ENCODE results near the gene TOR1A. TPM values are rescaled to one million over a fixed set of nuclear protein-coding genes. Genes with fewer than 3 reads are reported as not detected.
"Not testable (repeated sequence)": the region's sequence is repeated elsewhere in the genome, so short reads cannot be mapped to it uniquely, and the experiment has no call there.

Gene TOR1A
- total and polyA plus RNA-seq, 4 donors: 24.2 to 46.0 (median 34.3) TPM

DNA sequence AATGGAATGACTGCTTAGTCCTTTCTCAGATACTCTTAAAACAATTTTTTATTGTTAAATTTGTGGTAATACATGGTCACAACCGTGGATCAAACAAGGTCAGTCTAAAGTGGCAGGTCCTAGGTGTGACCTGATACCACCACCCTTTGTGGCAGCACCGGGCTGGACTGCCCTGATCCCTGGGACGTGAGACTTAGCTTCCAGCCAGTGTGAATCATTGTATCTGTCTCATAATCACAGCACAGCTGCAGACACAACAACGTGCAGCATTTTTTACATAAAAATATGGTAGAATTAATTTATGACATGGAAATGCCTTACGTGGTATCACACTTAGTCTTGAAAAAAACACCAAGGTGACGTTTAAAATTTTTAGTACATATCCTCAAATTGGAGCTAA lies 13.1 kb downstream of the TOR1A start:
- H3K9me3 ChIP-seq (ENCODE audit: control insufficient read depth, insufficient read depth, low read length): no peaks in the 10 kb centered on the region
- peaks cover 74% of the 10 kb centered on the region for H3K36me3 ChIP-seq (ENCODE audit: control insufficient read depth, insufficient read depth, low read length)
- WGBS (ENCODE audit: insufficient coverage): 80% methylated on average over 1 of the region's 6 CpGs
- H3K4me1 ChIP-seq (ENCODE audit: control insufficient read depth, insufficient read depth, low read length): peaks cover 9% of the 10 kb centered on the region
- no peak overlapping the region for H3K4me3 ChIP-seq (ENCODE audit: low read depth, low read length)
- no peak overlapping the region for H3K27ac ChIP-seq (ENCODE audit: low read depth, low read length)
- DNase-seq (ENCODE audit: low read depth in 4 of 6, low spot score in 6 of 6): no peak
- H3K27me3 ChIP-seq (ENCODE audit: control insufficient read depth, insufficient read depth, low read length): no peaks in the 10 kb centered on the region

DNA sequence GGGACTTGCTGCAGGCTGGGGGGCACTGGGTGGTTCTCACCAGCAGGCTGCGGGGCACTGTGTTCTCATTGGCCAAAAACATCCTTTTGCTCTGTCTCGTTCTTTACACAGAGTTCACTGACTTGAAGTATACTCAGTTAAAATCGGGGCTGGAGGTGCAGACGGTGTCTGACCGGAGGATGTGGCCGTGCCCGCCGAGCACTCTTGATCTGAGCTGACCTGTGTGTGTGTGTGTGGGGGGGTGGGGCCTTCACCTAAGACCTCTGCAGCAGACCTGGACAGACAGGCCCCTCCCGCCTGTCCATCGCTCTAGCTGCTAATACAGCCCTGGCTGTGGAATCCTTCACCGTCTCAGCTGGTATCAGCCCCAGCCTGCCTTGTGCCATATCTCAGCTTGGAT lies 13.8 kb downstream of the TOR1A start:
- WGBS (ENCODE audit: insufficient coverage): 87% methylated on average over 9 of the region's 11 CpGs
- peaks cover 9% of the 10 kb centered on the region for H3K4me1 ChIP-seq (ENCODE audit: control insufficient read depth, insufficient read depth, low read length)
- no peak overlapping the region for H3K4me3 ChIP-seq (ENCODE audit: low read depth, low read length)
- DNase-seq (ENCODE audit: low read depth in 4 of 6, low spot score in 6 of 6): no peak
- no peaks in the 10 kb centered on the region for H3K9me3 ChIP-seq (ENCODE audit: control insufficient read depth, insufficient read depth, low read length)
- no peak overlapping the region for H3K27ac ChIP-seq (ENCODE audit: low read depth, low read length)
- H3K36me3 ChIP-seq (ENCODE audit: control insufficient read depth, insufficient read depth, low read length): peaks cover 71% of the 10 kb centered on the region
- no peaks in the 10 kb centered on the region for H3K27me3 ChIP-seq (ENCODE audit: control insufficient read depth, insufficient read depth, low read length)

DNA sequence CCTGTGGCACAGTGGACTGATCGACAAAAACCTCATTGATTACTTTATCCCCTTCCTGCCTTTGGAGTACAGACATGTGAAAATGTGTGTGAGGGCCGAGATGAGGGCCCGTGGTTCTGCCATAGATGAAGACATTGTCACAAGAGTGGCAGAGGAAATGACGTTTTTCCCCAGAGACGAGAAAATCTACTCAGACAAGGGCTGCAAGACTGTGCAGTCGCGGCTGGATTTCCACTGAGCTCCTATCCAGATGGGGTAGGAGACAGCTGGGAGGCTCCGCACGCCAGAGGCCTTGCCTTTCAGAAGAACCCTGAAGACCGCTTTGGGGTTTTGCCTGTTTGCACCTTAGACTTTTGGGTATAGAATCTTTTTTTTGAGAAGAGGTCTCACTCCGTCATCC lies 14.6 kb downstream of the TOR1A start:
- H3K27ac ChIP-seq (ENCODE audit: low read depth, low read length): no peak overlapping the region
- no peaks in the 10 kb centered on the region for H3K27me3 ChIP-seq (ENCODE audit: control insufficient read depth, insufficient read depth, low read length)
- no peaks in the 10 kb centered on the region for H3K9me3 ChIP-seq (ENCODE audit: control insufficient read depth, insufficient read depth, low read length)
- peaks cover 66% of the 10 kb centered on the region for H3K36me3 ChIP-seq (ENCODE audit: control insufficient read depth, insufficient read depth, low read length)
- peaks cover 10% of the 10 kb centered on the region for H3K4me1 ChIP-seq (ENCODE audit: control insufficient read depth, insufficient read depth, low read length)
- peak in 2 of 6 donors; percentile 7 to 33 for DNase-seq (ENCODE audit: low read depth in 4 of 6, low spot score in 6 of 6)
- H3K4me3 ChIP-seq (ENCODE audit: low read depth, low read length): no peak overlapping the region
- 60% methylated on average over 10 of the region's 11 CpGs for WGBS (ENCODE audit: insufficient coverage)

DNA sequence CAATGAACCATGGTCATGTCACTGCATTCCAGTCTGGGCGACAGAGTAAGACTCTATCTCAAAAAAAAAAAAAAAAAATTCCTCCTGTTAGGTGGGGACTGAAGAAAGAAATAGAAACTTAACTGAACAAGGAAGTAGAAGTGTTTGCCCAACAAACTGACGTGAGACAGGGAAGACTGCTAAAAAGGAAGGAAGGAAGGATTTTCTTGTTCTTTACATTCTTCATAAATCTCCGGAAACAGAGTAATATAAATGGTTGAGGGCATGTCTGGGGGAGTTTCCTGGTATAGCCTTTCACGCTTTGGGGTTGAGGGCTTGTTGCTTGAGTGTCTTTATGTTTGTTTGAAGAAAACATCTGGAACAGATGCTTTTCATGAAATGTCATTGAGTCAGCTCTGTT lies 17.9 kb downstream of the TOR1A start:
- H3K9me3 ChIP-seq (ENCODE audit: control insufficient read depth, insufficient read depth, low read length): no peaks in the 10 kb centered on the region
- no peak overlapping the region for H3K4me3 ChIP-seq (ENCODE audit: low read depth, low read length)
- H3K27me3 ChIP-seq (ENCODE audit: control insufficient read depth, insufficient read depth, low read length): no peaks in the 10 kb centered on the region
- DNase-seq (ENCODE audit: low read depth in 4 of 6, low spot score in 6 of 6): no peak
- no peak overlapping the region for H3K27ac ChIP-seq (ENCODE audit: low read depth, low read length)
- 73% methylated on average over 3 of the region's 4 CpGs for WGBS (ENCODE audit: insufficient coverage)
- peaks cover 45% of the 10 kb centered on the region for H3K36me3 ChIP-seq (ENCODE audit: control insufficient read depth, insufficient read depth, low read length)
- peaks cover 20% of the 10 kb centered on the region for H3K4me1 ChIP-seq (ENCODE audit: control insufficient read depth, insufficient read depth, low read length)

GRCh38 chr9:129803676-129804060 lies 20.3 kb downstream of the TOR1A start:
- H3K36me3 ChIP-seq (ENCODE audit: control insufficient read depth, insufficient read depth, low read length): peaks cover 28% of the 10 kb centered on the region
- peaks cover 11% of the 10 kb centered on the region for H3K4me1 ChIP-seq (ENCODE audit: control insufficient read depth, insufficient read depth, low read length)
- H3K27me3 ChIP-seq (ENCODE audit: control insufficient read depth, insufficient read depth, low read length): no peaks in the 10 kb centered on the region
- peak overlapping the region; percentile 59 for H3K4me3 ChIP-seq (ENCODE audit: low read depth, low read length)
- no peak for DNase-seq (ENCODE audit: low read depth in 4 of 6, low spot score in 6 of 6)
- H3K27ac ChIP-seq (ENCODE audit: low read depth, low read length): no peak overlapping the region
- 3% methylated on average over 13 of the region's 14 CpGs for WGBS (ENCODE audit: insufficient coverage)
- H3K9me3 ChIP-seq (ENCODE audit: control insufficient read depth, insufficient read depth, low read length): no peaks in the 10 kb centered on the region

DNA sequence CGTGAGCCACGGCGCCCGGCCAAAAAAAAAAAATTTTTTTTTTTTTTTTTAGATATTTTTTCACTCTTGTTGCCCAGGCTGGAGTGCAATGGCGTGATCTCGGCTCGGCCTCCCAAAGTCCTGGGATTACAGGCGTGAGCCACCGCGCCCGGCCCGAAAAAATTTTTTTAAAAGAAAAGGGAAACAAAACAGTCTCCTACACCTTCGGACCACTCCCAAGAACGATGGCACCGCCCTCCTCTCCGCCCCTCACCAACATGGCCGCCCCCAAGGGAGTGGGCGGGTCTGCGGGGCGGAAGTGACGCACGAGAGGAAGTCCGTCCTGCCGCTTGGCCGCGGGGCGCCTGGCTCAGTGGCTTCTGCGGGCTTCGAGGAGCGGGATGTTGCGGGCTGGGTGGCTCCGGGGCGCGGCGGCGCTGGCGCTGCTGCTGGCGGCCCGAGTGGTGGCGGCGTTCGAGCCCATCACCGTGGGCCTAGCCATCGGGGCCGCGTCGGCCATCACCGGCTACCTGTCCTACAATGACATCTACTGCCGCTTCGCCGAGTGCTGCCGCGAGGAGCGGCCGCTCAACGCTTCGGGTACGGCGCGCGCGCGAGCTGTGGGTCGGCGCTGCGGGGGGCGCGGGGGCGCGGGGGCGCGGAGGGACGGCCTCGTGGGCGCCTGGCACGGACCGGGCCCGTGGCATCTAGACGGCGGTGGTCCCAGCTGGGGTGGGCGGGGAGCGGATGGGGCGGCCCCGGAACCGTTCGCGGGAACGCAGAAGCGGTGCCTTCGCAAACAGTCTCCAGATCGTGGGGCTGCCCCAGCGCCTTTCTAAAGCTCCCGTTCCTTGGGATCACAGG lies 20.9 kb downstream of the TOR1A start, which contains the start of gene TOR1B:
Gene TOR1B (plus strand): TSS at position 352 of the 843 bp plus-strand sequence. CDS start 29 bp downstream, at position 381.
- Histone ChIP-seq H3K4me3 (ENCODE audit: low read depth, low read length) (peak within 1 kb of the TSS; percentile 59), H3K36me3 (ENCODE audit: control insufficient read depth, insufficient read depth, low read length) (peaks cover 28% of the 10 kb centered on the region), H3K27ac (ENCODE audit: low read depth, low read length) (peak within 1 kb of the TSS; percentile 25), H3K9me3 (ENCODE audit: control insufficient read depth, insufficient read depth, low read length) (no peaks in the 10 kb centered on the region), H3K27me3 (ENCODE audit: control insufficient read depth, insufficient read depth, low read length) (no peaks in the 10 kb centered on the region), H3K4me1 (ENCODE audit: control insufficient read depth, insufficient read depth, low read length) (peaks cover 11% of the 10 kb centered on the region)
- 2% methylated on average over 85 of the region's 93 CpGs for WGBS (ENCODE audit: insufficient coverage)
- DNase-seq (ENCODE audit: low read depth in 4 of 6, low spot score in 6 of 6): peak; percentile 82 to 99 (median 92)

GRCh38 chr9:129801504-129801903 lies 22.4 kb downstream of the TOR1A start:
- H3K4me1 ChIP-seq (ENCODE audit: control insufficient read depth, insufficient read depth, low read length): peaks cover 11% of the 10 kb centered on the region
- H3K27ac ChIP-seq (ENCODE audit: low read depth, low read length): no peak overlapping the region
- peaks cover 16% of the 10 kb centered on the region for H3K36me3 ChIP-seq (ENCODE audit: control insufficient read depth, insufficient read depth, low read length)
- H3K27me3 ChIP-seq (ENCODE audit: control insufficient read depth, insufficient read depth, low read length): no peaks in the 10 kb centered on the region
- H3K4me3 ChIP-seq (ENCODE audit: low read depth, low read length): no peak overlapping the region
- no peak for DNase-seq (ENCODE audit: low read depth in 4 of 6, low spot score in 6 of 6)
- whole genome bisulfite sequencing (ENCODE audit: insufficient coverage): 72% methylated on average over 16 of the region's 17 CpGs
- H3K9me3 ChIP-seq (ENCODE audit: control insufficient read depth, insufficient read depth, low read length): no peaks in the 10 kb centered on the region

- Histone ChIP-seq H3K9me3 (ENCODE audit: control insufficient read depth, insufficient read depth, low read length) (no peaks in the 10 kb centered on the region), H3K27ac (ENCODE audit: low read depth, low read length) (no peak overlapping the region), H3K27me3 (ENCODE audit: control insufficient read depth, insufficient read depth, low read length) (no peaks in the 10 kb centered on the region), H3K4me3 (ENCODE audit: low read depth, low read length) (no peak overlapping the region), H3K36me3 (ENCODE audit: control insufficient read depth, insufficient read depth, low read length) (no peaks in the 10 kb centered on the region), H3K4me1 (ENCODE audit: control insufficient read depth, insufficient read depth, low read length) (peaks cover 6% of the 10 kb centered on the region)
- no peak for DNase-seq (ENCODE audit: low read depth in 4 of 6, low spot score in 6 of 6)
- WGBS (ENCODE audit: insufficient coverage): 86% methylated on average over 2 of the region's 6 CpGs
These were observed 25.0 kb downstream of the TOR1A start for GRCh38 chr9:129798973-129799372.

- H3K9me3 ChIP-seq (ENCODE audit: control insufficient read depth, insufficient read depth, low read length); H3K4me3 ChIP-seq (ENCODE audit: low read depth, low read length); H3K27ac ChIP-seq (ENCODE audit: low read depth, low read length); H3K36me3 ChIP-seq (ENCODE audit: control insufficient read depth, insufficient read depth, low read length); H3K4me1 ChIP-seq (ENCODE audit: control insufficient read depth, insufficient read depth, low read length); DNase-seq (ENCODE audit: low read depth in 4 of 6, low spot score in 6 of 6); H3K27me3 ChIP-seq (ENCODE audit: control insufficient read depth, insufficient read depth, low read length): not testable (repeated sequence)
- 100% methylated on average over 1 of the region's 2 CpGs for WGBS (ENCODE audit: insufficient coverage)
These were observed 27.9 kb downstream of the TOR1A start for GRCh38 chr9:129796029-129796428.

DNA sequence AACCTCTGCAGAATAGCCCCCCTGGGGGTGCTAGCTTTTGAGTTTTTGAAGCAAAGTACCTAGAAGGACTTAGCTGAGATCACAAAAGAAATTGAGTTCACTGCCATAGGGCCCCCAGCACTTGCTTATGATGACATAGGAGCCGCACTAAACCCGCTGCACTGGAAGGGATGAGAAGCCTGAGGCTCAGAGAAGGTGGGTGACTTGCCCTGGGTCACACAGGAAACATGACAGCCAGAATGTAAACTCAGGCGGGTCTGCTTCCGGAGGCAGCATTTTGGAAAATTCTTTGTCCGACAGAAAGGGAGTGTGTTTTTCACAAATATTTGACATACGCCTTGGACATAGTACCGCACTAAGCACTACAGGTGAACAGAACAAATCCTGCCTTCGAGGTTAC lies 29.4 kb downstream of the TOR1A start:
- peaks cover 3% of the 10 kb centered on the region for H3K4me1 ChIP-seq (ENCODE audit: control insufficient read depth, insufficient read depth, low read length)
- whole genome bisulfite sequencing (ENCODE audit: insufficient coverage): 93% methylated on average over 8 of the region's 8 CpGs
- DNase-seq (ENCODE audit: low read depth in 4 of 6, low spot score in 6 of 6): no peak
- H3K36me3 ChIP-seq (ENCODE audit: control insufficient read depth, insufficient read depth, low read length): no peaks in the 10 kb centered on the region
- no peaks in the 10 kb centered on the region for H3K27me3 ChIP-seq (ENCODE audit: control insufficient read depth, insufficient read depth, low read length)
- no peak overlapping the region for H3K4me3 ChIP-seq (ENCODE audit: low read depth, low read length)
- no peaks in the 10 kb centered on the region for H3K9me3 ChIP-seq (ENCODE audit: control insufficient read depth, insufficient read depth, low read length)
- H3K27ac ChIP-seq (ENCODE audit: low read depth, low read length): no peak overlapping the region
